Measurements from ENCODE around the gene FBN1.

The FBN1 gene

DNA sequence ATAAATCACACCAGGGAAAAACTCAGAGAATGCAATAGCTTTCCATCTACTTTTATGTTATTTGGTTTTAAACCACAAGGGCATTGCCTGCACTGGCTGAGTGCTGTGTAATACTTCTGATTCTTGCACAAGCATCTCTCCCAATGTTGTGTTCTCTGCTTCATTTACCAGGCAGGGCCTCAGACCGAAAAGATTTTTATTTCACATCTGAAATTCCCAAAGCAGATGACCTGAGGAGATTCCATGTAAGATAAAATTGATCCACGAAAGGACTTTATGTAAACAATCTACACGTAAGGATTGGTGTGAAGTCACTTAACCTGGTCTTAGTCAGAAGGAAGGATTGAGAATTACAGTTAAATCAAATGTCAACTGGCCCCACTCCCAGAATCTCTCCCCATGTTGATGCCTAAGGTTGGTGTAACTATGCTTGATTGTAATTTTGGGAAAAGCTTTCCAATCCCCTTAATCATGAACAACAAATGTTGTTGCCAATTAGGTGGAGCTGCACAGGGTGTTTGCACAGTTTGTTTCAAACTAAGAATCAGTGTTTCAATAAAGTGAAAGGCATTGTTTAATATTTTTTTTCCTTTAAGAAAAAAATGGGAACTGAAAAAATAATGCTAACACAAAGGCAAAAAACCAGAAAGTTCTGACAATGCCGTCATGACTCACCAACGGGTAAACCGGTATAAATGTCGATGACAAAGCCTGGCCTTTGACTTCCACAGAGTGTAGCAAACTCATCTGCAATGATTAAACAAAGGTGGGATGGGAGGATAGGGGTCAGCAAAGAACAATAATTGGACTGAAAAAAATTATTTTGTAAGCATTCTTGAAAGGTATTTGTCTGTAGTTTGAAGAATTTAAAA lies 185.7 kb downstream of the FBN1 start:
- H3K4me2 ChIP-seq (ENCODE audit: low read depth, low read length), result no peak overlapping the region
- H2AFZ ChIP-seq (ENCODE audit: low read length), result no peak overlapping the region
- no peaks in the 10 kb centered on the region for H3K9me2 ChIP-seq (replicated peaks; ENCODE audit: insufficient read depth, low read length)
- no peak for TF ChIP-seq EZH2 (optimal IDR thresholded peaks at IDR 0.05; ENCODE audit: low read depth, low read length)
- TF ChIP-seq EZH2phosphoT487 (IDR thresholded peaks at IDR 0.05; ENCODE audit: low read length), result no peak
- TF ChIP-seq, protein P1, sequence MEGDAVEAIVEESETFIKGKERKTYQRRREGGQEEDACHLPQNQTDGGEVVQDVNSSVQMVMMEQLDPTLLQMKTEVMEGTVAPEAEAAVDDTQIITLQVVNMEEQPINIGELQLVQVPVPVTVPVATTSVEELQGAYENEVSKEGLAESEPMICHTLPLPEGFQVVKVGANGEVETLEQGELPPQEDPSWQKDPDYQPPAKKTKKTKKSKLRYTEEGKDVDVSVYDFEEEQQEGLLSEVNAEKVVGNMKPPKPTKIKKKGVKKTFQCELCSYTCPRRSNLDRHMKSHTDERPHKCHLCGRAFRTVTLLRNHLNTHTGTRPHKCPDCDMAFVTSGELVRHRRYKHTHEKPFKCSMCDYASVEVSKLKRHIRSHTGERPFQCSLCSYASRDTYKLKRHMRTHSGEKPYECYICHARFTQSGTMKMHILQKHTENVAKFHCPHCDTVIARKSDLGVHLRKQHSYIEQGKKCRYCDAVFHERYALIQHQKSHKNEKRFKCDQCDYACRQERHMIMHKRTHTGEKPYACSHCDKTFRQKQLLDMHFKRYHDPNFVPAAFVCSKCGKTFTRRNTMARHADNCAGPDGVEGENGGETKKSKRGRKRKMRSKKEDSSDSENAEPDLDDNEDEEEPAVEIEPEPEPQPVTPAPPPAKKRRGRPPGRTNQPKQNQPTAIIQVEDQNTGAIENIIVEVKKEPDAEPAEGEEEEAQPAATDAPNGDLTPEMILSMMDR (IDR thresholded peaks at IDR 0.05; ENCODE audit: low read length), result no peak
- no peak overlapping the region for H3K4me3 ChIP-seq (ENCODE audit: low read length)
- H3K27ac ChIP-seq (ENCODE audit: low read length), result no peak overlapping the region
- H4K20me1 ChIP-seq (ENCODE audit: insufficient read depth, low read length), result no peaks in the 10 kb centered on the region
- H3K27me3 ChIP-seq (replicated peaks; ENCODE audit: insufficient read depth, low read length), result no peaks in the 10 kb centered on the region
- no peaks in the 10 kb centered on the region for H3F3A ChIP-seq (ENCODE audit: insufficient read depth, low read length)
- H3K36me3 ChIP-seq (replicated peaks; ENCODE audit: insufficient read depth, low read length), result no peaks in the 10 kb centered on the region
- no peak for DNase-seq
- no peak overlapping the region for H3K9ac ChIP-seq (ENCODE audit: low read length)
- no peaks in the 10 kb centered on the region for H3K79me2 ChIP-seq (ENCODE audit: low read length)
- H3K4me1 ChIP-seq (ENCODE audit: low read length), result no peaks in the 10 kb centered on the region
- no peaks in the 10 kb centered on the region for H3K9me3 ChIP-seq (replicated peaks; ENCODE audit: insufficient read depth, low read length)

DNA sequence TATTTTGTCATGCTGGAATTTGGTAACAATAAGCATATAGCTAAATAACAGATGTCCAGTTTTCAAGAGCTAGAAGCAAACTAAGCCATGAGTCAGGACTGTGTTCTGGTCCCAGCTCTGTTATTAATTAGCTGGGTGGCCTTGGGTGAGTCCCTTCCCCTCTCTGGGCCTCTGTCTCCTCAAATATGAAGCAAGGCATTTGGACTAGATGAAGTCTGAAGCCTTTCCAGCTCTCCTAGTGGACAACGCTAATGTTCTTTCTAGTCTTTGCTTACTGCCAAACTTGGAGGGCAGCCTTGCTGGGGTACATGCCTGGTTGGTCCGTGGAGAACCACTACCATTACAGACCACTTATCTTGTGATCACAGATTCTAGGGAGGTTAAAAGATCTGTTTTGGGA lies 186.6 kb downstream of the FBN1 start:
- Histone ChIP-seq H4K20me1 (ENCODE audit: insufficient read depth, low read length) (no peaks in the 10 kb centered on the region), H2AFZ (ENCODE audit: low read length) (no peak overlapping the region), H3K9ac (ENCODE audit: low read length) (no peak overlapping the region), H3K79me2 (ENCODE audit: low read length) (no peaks in the 10 kb centered on the region), H3K4me2 (ENCODE audit: low read depth, low read length) (no peak overlapping the region), H3K9me3 (replicated peaks; ENCODE audit: insufficient read depth, low read length) (no peaks in the 10 kb centered on the region), H3K36me3 (replicated peaks; ENCODE audit: insufficient read depth, low read length) (no peaks in the 10 kb centered on the region), H3K27ac (ENCODE audit: low read length) (no peak overlapping the region), H3K4me3 (ENCODE audit: low read length) (no peak overlapping the region), H3K9me2 (replicated peaks; ENCODE audit: insufficient read depth, low read length) (no peaks in the 10 kb centered on the region), H3K4me1 (ENCODE audit: low read length) (no peaks in the 10 kb centered on the region), H3F3A (ENCODE audit: insufficient read depth, low read length) (no peaks in the 10 kb centered on the region), H3K27me3 (replicated peaks; ENCODE audit: insufficient read depth, low read length) (no peaks in the 10 kb centered on the region)
- TF ChIP-seq, protein P1 (IDR thresholded peaks at IDR 0.05; ENCODE audit: low read length), result no peak
- no peak for TF ChIP-seq EZH2phosphoT487 (IDR thresholded peaks at IDR 0.05; ENCODE audit: low read length)
- no peak for TF ChIP-seq EZH2 (optimal IDR thresholded peaks at IDR 0.05; ENCODE audit: low read depth, low read length)
- no peak for DNase-seq

DNA sequence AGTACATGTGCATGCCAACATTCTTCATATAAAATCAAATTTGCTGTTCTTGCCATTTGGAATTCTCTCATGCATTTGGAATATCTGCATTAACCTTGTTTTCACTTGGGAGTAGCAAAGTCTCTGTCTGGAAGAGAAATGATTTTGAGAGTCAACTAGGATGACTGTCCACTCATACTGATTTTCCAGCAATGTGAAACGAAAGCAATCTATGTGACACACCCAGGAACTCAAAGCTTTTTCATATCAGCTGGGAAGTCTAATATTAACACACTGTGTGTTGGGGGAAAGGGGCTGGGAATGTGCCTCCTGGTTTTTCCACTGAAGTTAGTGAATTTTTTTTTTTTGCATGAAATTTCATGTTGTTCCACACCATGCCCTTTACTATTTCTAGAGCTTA lies 189.4 kb downstream of the FBN1 start:
- Histone ChIP-seq H3K9me2 (replicated peaks; ENCODE audit: insufficient read depth, low read length) (no peaks in the 10 kb centered on the region), H3K4me1 (ENCODE audit: low read length) (no peaks in the 10 kb centered on the region), H3K79me2 (ENCODE audit: low read length) (no peaks in the 10 kb centered on the region), H3K4me2 (ENCODE audit: low read depth, low read length) (no peak overlapping the region), H4K20me1 (ENCODE audit: insufficient read depth, low read length) (no peaks in the 10 kb centered on the region), H2AFZ (ENCODE audit: low read length) (no peak overlapping the region), H3K9ac (ENCODE audit: low read length) (no peak overlapping the region), H3F3A (ENCODE audit: insufficient read depth, low read length) (no peaks in the 10 kb centered on the region), H3K9me3 (replicated peaks; ENCODE audit: insufficient read depth, low read length) (no peaks in the 10 kb centered on the region), H3K27me3 (replicated peaks; ENCODE audit: insufficient read depth, low read length) (no peaks in the 10 kb centered on the region), H3K27ac (ENCODE audit: low read length) (no peak overlapping the region), H3K4me3 (ENCODE audit: low read length) (no peak overlapping the region), H3K36me3 (replicated peaks; ENCODE audit: insufficient read depth, low read length) (no peaks in the 10 kb centered on the region)
- DNase-seq, result no peak
- TF ChIP-seq EZH2phosphoT487 (IDR thresholded peaks at IDR 0.05; ENCODE audit: low read length), result no peak
- TF ChIP-seq EZH2 (optimal IDR thresholded peaks at IDR 0.05; ENCODE audit: low read depth, low read length), result no peak
- TF ChIP-seq, protein P1 (IDR thresholded peaks at IDR 0.05; ENCODE audit: low read length), result no peak

All from MM.1S (cell line).